GM10248 (cell line): ENCODE measurements around the gene ST6GAL2.

ENCODE experiments used
- CTCF ChIA-PET: fragments of 300-600 bp; sonication (Branson Sonifier 250); formaldehyde crosslinking; extraction: SDS; loops from one replicate; lab custom pipeline; 2021; ENCODE audit warnings: antibody characterized with exemption; lab: Yijun Ruan, JAX
- POLR2A ChIA-PET: fragments of 350-650 bp; sonication (Branson Sonifier 250); formaldehyde crosslinking; extraction: SDS; loops from one replicate; lab custom pipeline; 2020; ENCODE audit warnings: antibody characterized with exemption; lab: Yijun Ruan, JAX
- DNase-seq: peaks from one replicate; pipeline ENCODE4 v3.0.0; 2012; ENCODE audit errors: extremely low spot score
- TF ChIP-seq, protein P1 (sequence below): IDR thresholded peaks from 2 replicates; pipeline ENCODE4 v1.5.1; 2012; ENCODE audit warnings: mild to moderate bottlenecking, low read depth; ENCODE audit errors: extremely low read depth, missing control alignments, control extremely low read depth

The ST6GAL2 gene

DNA sequence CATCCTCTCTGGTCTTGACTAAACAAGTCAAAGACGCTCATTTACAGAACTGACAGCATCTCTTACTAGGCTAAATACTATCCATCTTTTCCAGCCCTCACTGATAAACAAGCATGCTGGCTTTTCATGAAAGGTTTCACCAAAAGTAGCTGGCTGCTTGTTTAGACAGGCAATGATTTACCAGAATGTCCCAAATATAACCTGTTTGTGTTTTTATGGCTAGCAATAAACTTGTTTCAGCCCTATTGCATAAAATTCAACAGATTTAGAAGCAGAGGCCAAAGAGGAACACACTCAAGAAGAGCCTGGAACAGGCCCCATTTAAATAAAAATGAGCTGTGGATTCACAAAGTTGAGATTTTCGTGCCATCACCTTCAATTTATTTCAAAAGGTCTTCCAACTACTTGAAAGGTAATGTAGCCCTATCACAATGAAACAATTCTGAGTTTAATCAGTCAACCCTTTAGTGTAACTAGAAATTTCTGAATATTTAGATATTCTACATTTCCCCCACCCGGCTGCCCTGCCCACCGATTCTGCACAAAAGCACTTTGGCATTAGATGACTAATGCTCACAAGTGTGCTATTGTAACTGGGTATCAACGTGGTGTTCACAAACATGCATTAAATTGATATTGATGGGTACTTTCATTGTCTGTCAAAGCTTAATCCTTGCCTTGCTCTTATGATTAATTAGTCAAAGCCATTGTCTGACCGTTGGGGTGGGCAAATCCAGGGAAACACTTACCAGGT is 54.0 kb downstream of the ST6GAL2 start:
- CTCF ChIA-PET, result no interaction called here
- TF ChIP-seq, protein P1, sequence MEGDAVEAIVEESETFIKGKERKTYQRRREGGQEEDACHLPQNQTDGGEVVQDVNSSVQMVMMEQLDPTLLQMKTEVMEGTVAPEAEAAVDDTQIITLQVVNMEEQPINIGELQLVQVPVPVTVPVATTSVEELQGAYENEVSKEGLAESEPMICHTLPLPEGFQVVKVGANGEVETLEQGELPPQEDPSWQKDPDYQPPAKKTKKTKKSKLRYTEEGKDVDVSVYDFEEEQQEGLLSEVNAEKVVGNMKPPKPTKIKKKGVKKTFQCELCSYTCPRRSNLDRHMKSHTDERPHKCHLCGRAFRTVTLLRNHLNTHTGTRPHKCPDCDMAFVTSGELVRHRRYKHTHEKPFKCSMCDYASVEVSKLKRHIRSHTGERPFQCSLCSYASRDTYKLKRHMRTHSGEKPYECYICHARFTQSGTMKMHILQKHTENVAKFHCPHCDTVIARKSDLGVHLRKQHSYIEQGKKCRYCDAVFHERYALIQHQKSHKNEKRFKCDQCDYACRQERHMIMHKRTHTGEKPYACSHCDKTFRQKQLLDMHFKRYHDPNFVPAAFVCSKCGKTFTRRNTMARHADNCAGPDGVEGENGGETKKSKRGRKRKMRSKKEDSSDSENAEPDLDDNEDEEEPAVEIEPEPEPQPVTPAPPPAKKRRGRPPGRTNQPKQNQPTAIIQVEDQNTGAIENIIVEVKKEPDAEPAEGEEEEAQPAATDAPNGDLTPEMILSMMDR, result no peak
- DNase-seq, result no peak
- POLR2A ChIA-PET, result no interaction called here

DNA sequence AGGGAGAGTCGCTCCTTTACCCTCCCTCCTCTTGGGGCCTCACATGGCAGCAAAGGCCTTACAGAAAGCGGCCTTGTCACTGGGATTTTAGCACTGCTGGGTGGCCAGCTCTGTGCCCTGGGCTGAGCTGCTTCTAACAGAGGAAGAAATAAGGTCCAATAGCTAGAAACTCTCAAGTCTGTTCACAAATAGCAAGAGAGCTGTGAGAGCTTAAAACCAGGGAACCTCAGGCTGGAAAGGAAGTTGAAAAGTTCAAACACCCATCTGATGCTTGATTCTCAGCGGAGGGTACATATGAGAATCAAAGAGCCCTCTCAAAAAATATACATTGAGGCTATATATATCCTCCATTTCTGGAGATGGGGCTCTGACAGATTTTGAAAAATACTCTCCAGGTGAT is 54.7 kb downstream of the ST6GAL2 start:
- CTCF ChIA-PET, result no interaction called here
- TF ChIP-seq, protein P1, result no peak
- DNase-seq, result no peak
- POLR2A ChIA-PET, result no interaction called here

DNA sequence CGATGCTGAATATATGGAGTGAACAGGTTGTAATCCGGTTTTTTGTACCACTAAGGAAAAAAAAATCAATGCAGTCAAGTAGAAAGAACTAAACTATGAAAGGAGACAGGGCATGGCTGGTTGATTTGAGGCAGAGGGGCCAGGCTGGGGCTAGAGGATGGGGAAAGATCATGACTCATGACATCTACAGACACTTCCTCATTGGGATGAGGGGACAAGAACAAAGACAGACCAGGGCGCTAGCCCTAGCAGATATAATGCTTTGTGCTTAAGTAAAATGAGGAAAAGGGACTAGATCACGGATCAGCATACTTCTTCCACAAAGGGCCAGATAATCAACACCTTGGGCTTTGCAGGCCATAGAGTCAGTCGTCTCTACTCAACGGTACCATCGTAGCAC is 55.8 kb downstream of the ST6GAL2 start:
- ChIA-PET CTCF (no interaction called here), POLR2A (no interaction called here)
- no peak for DNase-seq

DNA sequence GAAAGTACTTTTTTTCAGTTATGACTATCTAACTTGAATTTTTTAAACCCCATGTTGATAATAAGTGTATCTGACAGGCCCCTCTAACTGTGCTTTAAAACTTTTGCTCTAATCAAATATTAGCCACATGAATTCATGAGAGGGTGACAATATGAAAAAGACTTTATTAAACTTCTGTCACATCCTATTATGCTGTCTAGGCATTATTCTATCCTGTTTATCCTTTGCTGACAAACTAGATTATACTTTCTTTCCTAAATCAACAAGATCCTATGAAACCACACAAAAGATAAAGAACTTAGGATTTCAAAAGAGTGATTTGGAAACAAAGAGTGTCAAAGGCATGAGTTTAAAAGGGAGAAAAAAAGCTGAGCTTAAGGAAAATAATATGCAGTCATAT is 57.8 kb downstream of the ST6GAL2 start:
- CTCF ChIA-PET, result interaction anchor here (1.0 to 1.4 kb wide), 3 partner anchors 9 to 21 kb away, joined by 3 to 4 read pairs (median 4); no protein-coding TSS in a partner anchor
- POLR2A ChIA-PET, result no interaction called here
- DNase-seq, result no peak
- TF ChIP-seq, protein P1, result no peak

More for the DNA sequence above, 55.8 kb downstream of the ST6GAL2 start:
- TF ChIP-seq, protein P1, result no peak

DNA sequence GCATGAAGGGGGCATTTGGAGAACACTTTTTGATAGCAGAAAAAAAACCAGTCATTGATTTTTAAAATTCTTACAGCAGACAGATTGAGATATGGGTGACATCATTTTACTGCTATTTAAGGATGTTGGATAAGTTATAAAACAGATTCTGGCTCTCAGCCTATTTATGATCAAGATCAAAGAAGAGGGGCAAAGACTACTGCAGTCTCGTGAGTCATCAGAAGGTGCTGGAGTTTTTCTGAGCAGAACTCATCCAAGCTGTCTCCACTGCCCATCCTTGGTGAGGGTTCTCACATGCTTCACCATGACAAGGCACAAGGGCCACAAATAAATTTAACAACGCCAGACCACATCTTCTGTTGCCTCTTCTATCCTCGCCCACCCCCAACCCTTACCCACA is 58.8 kb downstream of the ST6GAL2 start:
- CTCF ChIA-PET, result no interaction called here
- no peak for DNase-seq
- POLR2A ChIA-PET, result no interaction called here
- TF ChIP-seq, protein P1, result no peak

DNA sequence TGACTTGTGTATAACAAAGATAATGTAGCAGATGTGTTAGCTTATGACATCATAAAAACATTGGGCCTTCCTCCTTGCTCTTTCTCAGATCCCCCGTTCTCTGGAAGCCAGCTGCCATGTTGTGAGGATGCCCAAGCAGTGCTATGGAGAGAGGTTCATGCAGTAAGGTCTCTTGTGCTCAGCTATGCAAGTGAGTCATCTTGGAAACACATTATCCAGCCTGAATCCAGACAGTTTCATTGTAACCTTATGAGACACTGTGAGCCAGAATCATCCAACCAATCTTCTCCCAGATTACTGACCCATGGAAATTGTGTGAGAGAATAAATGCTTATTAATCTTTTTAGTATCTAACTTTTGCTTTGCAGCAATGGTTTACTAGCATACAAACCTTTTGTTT is 60.8 kb downstream of the ST6GAL2 start:
- TF ChIP-seq, protein P1, result no peak
- ChIA-PET CTCF (no interaction called here), POLR2A (no interaction called here)
- no peak for DNase-seq
